T-helper 1 cell treated with Interleukin-12 subunit alpha and Interleukin-12 subunit beta and Interleukin-4 antibody, amounts not matched to agents 30 μg/mL and 1 μg/mL, for 36 hours (primary cell): ENCODE results near the gene CRYBG1.

Experiments used
- H3K27ac Mint-ChIP-seq: one replicate; pipeline ENCODE4 v1.8.0; 2021; ENCODE audit warnings: mild to moderate bottlenecking, mixed read lengths
- H3K27me3 Mint-ChIP-seq: one replicate; pipeline ENCODE4 v1.8.0; 2021; ENCODE audit warnings: low read depth, mixed read lengths
- H3K36me3 Mint-ChIP-seq: one replicate; pipeline ENCODE4 v1.8.0; 2021; ENCODE audit warnings: low read depth, mixed read lengths
- H3K4me1 Mint-ChIP-seq: one replicate; pipeline ENCODE4 v1.8.0; 2021; ENCODE audit warnings: low read depth, mixed read lengths
- H3K4me3 Mint-ChIP-seq: one replicate; pipeline ENCODE4 v1.8.0; 2021; ENCODE audit warnings: mild to moderate bottlenecking, moderate library complexity, mixed read lengths
- H3K9me3 Mint-ChIP-seq: one replicate; pipeline ENCODE4 v1.8.0; 2021; ENCODE audit warnings: mixed read lengths

CRYBG1 gene

DNA sequence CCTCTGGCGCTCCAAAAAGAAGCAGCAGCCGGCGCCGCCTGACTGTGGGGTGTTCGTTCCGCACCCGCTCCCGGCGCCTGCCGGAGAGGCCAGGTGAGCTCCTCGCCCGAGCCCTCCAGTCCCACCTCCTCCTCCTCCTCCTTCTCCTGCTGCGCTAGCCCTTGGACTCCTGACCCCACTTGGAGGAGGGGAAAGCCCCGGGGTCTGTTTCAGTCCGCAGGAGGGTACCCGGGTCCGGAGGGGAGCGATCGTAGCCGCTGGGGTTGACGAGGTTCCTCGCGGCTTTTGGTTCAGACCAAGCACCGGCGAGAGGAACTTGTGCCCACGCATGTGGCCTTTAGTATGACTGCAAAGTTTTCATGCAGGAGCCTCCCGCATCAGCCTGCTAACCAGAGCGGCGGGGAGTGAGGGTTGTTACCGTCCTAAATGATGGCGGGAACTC lies 493 bp downstream of the CRYBG1 start:
- H3K36me3 Mint-ChIP-seq: no peaks in the 10 kb centered on the region
- peaks cover 7% of the 10 kb centered on the region for H3K4me1 Mint-ChIP-seq
- peak overlapping the region; percentile 77 for H3K4me3 Mint-ChIP-seq
- no peaks in the 10 kb centered on the region for H3K9me3 Mint-ChIP-seq
- H3K27ac Mint-ChIP-seq: no peak overlapping the region
- H3K27me3 Mint-ChIP-seq: peaks cover 67% of the 10 kb centered on the region

DNA sequence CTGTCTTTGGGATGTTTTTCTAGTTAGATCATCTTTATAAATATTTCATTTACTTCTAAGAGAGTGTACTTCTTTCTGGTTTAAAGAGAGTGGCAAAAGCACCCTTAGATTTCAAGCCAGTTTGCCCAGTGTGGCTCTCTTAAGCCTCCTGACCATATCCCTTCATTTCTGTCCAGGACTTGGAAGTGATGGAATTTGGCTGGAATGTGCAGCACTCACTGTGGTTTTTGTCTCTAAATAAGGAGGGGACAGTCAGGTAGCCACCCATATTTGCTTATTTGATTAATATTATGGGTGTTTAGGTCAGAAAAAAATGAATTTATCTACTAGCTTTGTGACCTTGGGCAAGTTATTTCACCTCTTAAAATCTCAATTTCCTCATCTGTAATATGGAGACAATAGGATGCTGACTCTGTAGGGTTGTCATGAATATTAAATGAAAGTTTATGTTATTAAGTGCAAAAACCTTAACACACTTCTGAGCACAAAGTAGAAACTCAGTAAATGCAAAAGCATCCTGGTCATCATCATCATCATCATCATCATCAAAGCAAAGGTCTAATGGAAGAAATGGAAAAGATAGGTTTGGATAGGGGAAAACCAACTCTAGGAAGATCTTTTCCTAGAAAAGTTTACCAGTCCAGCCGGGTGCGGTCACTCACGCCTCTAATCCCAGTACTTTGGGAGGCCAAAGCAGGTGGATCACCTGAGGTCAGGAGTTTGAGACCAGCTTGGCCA lies 3.1 kb downstream of the CRYBG1 start:
- peaks cover 7% of the 10 kb centered on the region for H3K4me1 Mint-ChIP-seq
- H3K9me3 Mint-ChIP-seq: no peaks in the 10 kb centered on the region
- no peak overlapping the region for H3K27ac Mint-ChIP-seq
- peaks cover 56% of the 10 kb centered on the region for H3K27me3 Mint-ChIP-seq
- no peaks in the 10 kb centered on the region for H3K36me3 Mint-ChIP-seq
- H3K4me3 Mint-ChIP-seq: no peak overlapping the region

DNA sequence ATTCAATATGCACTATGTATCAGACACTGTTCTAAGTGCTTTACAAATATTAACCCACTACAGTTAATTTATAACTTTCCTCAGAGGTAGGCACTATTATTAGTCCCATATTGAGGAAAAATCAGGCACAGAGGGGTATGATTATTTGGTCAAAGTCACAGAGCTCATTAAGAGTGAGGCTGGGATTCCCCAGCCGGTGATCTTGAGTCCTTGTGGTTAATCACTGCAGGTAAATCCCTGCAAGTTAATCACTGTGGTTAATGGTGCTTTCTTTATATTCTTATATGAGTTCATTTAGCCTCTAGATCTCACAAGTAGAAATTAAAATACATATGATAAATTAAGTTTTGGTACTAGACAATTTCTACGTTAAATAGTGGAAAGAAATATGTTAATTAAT lies 9.2 kb downstream of the CRYBG1 start:
- Mint-ChIP-seq H3K36me3 (no peaks in the 10 kb centered on the region), H3K27me3 (peaks cover 16% of the 10 kb centered on the region), H3K9me3 (no peaks in the 10 kb centered on the region), H3K4me3 (no peak overlapping the region), H3K27ac (no peak overlapping the region), H3K4me1 (peaks cover 10% of the 10 kb centered on the region)

DNA sequence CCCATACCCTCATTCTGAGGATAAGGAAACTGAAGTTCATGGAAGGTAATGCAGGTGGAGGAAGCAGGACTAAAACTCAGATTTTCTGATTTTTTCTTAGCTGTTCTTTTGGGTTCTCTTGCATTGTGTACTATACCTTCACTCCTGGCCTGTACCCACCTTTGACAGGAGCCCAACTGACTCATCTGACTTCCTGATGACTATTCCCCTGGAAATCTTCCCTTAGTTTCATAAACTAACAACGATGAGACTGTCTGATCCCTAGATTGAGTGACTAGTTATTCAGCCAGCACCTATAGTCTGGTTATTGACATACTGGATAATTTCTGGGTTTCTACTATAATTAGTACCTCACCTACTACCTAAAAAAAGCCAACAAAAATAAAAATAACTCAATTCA lies 10.1 kb downstream of the CRYBG1 start:
- Mint-ChIP-seq H3K36me3 (no peaks in the 10 kb centered on the region), H3K27ac (no peak overlapping the region), H3K4me1 (peaks cover 10% of the 10 kb centered on the region), H3K27me3 (peaks cover 16% of the 10 kb centered on the region), H3K9me3 (no peaks in the 10 kb centered on the region), H3K4me3 (no peak overlapping the region)

DNA sequence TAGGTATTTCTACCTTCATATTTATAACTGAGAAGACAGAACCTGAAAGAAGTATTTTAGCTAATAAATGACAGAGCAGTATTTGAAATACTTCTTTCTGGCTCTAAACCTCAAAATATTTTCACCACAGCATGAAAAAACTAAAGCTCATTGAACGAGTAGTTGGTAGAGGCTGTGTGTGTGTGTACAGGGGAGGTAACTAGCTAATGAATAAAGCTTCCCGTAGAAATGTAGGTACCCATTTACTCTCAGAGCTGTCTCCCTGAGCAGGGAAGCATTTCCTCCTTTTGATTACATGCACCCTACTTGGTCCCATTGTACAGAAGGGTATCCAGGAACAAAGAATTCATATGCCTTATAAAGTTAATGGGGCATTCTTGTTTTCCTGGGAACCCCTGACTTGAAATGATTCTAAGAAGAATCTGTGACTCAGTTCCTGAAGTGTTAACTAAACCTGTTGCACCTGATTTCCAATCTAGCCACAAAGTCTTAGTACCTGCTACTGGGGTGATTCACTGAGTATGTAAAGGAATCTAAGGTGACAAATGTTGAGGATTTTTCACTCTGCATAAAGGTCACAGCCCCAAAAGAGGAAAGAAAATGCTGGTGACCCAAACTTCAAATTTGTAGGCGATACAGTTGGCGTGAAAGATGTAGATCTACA lies 12.5 kb downstream of the CRYBG1 start:
- Mint-ChIP-seq H3K4me3 (no peak overlapping the region), H3K9me3 (no peaks in the 10 kb centered on the region), H3K27me3 (peaks cover 7% of the 10 kb centered on the region), H3K27ac (no peak overlapping the region), H3K36me3 (no peaks in the 10 kb centered on the region), H3K4me1 (peaks cover 10% of the 10 kb centered on the region)

DNA sequence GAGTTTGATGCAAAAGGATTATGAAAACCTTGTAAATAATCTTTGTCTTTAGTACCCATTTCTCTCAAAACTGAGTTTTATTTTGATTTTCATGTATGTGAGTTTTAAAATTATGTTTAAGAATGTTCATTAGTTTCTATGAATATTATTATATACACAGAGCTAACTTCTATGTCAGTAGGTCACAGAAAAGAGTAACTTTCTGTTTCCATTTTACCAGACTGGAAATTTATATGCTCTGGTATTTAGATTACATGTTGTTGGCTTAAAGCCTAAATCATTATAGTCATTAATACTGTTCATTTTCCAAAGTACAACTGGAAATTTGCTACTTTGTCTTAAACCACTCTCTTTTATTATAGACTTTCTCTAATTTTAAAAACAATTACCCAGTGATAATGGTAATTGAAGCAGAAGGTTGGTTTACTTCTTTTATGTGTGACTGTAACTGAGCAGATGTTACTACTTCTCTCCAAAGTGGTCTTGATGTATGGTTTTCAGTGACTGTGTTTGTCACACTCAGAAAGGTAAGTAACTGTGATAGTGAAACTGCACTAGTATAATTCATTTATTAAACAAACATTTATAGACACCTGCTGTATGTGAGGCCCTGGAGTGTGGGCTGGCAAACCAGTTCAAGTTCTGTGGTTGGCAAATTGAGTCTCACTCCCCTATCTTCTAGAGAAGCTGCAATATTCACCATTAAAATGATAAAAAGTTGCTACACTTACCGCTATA lies 13.2 kb downstream of the CRYBG1 start:
- Mint-ChIP-seq H3K4me1 (peaks cover 10% of the 10 kb centered on the region), H3K27ac (no peak overlapping the region), H3K36me3 (no peaks in the 10 kb centered on the region), H3K9me3 (no peaks in the 10 kb centered on the region), H3K27me3 (peaks cover 6% of the 10 kb centered on the region), H3K4me3 (no peak overlapping the region)

DNA sequence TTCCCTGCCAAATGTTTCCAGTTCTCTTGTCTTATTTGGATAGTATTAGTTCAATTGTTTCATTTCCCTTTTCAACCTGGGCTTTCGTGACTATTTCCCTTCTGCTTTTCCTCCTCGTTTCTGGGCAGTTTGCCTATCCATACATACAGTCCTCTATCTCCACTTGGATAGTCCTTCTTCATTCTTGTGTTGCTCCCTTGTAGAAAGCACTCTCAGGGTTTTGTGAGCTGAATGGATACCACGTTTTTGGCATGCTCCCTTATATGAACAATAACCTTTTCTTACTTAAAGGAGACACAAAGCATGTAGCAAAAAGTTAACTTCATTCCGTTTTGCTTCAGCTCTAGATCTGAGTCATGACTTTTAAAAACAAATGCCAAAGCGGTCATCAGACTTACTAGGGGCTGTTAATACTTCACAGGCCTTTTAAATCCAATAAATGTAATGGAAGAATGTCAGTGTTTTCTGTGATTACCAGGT lies 16.6 kb downstream of the CRYBG1 start:
- Mint-ChIP-seq H3K4me3 (no peak overlapping the region), H3K27ac (no peak overlapping the region)

DNA sequence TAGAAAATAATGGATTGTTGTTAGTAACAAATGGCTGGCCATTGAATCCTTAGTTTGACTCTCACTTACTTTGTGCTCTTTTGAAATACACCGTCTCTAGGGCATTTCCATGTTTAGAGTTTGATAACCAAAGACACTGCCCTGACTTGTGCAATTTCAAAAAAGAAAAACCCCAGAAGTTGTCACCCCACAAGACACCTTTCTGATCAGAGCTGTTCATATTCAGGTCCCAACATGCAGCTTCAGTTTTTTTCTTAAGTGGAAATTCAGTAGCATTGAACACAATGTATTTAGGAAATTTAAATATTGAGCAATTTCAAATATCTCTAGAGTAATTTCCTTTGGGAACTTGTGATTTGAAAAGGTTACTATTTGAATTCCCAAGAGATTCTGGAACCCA lies 19.4 kb downstream of the CRYBG1 start:
- no peak overlapping the region for H3K4me3 Mint-ChIP-seq
- H3K36me3 Mint-ChIP-seq: no peaks in the 10 kb centered on the region
- no peak overlapping the region for H3K27ac Mint-ChIP-seq
- peaks cover 15% of the 10 kb centered on the region for H3K27me3 Mint-ChIP-seq
- no peaks in the 10 kb centered on the region for H3K9me3 Mint-ChIP-seq
- H3K4me1 Mint-ChIP-seq: peaks cover 9% of the 10 kb centered on the region

More for the DNA sequence above, 16.6 kb downstream of the CRYBG1 start:
- Mint-ChIP-seq H3K9me3 (no peaks in the 10 kb centered on the region), H3K36me3 (no peaks in the 10 kb centered on the region), H3K27me3 (peaks cover 11% of the 10 kb centered on the region), H3K4me1 (peaks cover 19% of the 10 kb centered on the region)

DNA sequence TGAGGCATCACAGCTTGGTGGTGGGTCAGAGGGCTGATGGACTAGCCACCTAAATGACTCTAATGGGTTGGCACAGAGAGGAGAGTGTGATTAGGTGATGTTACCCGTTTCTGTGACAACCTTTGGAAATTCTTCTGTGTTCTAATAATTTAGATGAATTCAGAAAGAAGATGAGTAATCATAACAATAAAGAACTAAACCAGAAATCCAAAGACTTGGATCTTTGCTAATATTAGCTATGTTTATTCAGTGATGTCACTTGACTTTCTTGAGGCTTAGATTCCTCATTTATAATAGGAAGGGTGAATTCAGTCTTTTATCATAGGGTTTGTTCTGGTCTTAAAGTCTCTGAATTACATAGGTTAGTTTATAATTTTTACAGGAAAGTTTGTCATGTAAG lies 19.9 kb downstream of the CRYBG1 start:
- H3K36me3 Mint-ChIP-seq: no peaks in the 10 kb centered on the region
- H3K27me3 Mint-ChIP-seq: peaks cover 19% of the 10 kb centered on the region
- H3K4me1 Mint-ChIP-seq: peaks cover 9% of the 10 kb centered on the region
- H3K27ac Mint-ChIP-seq: no peak overlapping the region
- H3K4me3 Mint-ChIP-seq: no peak overlapping the region
- no peaks in the 10 kb centered on the region for H3K9me3 Mint-ChIP-seq

DNA sequence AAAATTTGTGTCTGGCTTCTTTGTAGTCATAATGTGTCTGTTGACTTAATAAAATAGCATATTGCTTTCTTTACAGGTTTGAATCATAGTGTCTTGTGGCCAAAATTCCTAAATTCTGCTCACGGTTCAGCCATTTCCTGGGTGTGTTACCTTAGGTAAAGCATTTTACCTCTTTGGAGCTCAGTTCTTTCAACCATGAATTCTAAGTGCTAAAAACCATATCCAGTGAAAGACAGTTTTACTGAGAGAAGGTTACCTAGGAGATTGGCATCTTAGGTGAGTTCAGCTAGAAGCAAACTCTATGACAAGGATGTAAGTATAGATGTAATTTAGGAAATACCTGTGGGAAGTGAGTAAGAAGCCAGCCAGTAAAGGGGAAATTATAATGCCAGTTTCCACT lies 20.7 kb downstream of the CRYBG1 start:
- Mint-ChIP-seq H3K27ac (no peak overlapping the region), H3K4me1 (peaks cover 9% of the 10 kb centered on the region), H3K27me3 (peaks cover 22% of the 10 kb centered on the region), H3K9me3 (no peaks in the 10 kb centered on the region), H3K36me3 (no peaks in the 10 kb centered on the region), H3K4me3 (no peak overlapping the region)

DNA sequence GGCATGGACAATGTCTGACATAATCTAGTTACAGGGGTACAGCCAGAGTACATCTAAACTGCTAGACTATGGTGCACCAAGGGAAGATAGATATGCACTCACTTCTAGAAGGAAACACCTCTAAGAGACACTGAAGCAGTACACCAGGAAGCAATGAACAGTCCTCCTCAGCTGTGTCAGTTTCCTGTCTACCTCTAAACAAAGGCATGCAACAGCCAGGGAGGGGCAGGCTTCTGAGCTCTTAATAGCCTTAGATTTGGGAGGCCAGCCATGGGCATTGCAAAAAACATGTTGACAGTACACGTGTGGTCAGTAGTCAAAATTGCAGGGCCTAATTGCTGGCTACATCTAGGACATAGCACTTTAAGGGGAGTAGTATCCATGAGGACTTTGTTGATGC lies 21.4 kb downstream of the CRYBG1 start:
- Mint-ChIP-seq H3K27ac (peak overlapping the region; percentile 5), H3K36me3 (no peaks in the 10 kb centered on the region), H3K27me3 (peaks cover 25% of the 10 kb centered on the region), H3K4me3 (no peak overlapping the region), H3K4me1 (peaks cover 9% of the 10 kb centered on the region), H3K9me3 (no peaks in the 10 kb centered on the region)

DNA sequence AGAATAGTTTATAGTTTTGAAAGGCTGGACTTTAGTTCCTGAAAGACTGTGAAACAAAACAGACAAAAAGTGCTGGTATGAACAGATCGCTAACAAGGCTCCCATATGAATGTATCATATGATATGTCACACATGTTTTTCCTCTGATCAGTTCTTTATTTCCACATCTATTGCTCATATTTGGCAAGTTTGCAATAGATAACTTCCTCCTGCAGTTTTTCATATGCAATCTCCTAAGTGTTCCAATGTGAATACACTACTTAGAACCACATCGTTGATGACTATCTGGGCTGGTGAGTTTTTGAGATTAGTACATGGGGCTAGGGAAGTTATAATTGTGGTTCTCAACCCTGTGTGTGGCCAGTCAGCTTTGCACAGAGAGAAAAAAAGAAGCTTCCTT lies 23.1 kb downstream of the CRYBG1 start:
- no peaks in the 10 kb centered on the region for H3K36me3 Mint-ChIP-seq
- no peaks in the 10 kb centered on the region for H3K9me3 Mint-ChIP-seq
- H3K4me1 Mint-ChIP-seq: peaks cover 9% of the 10 kb centered on the region

DNA sequence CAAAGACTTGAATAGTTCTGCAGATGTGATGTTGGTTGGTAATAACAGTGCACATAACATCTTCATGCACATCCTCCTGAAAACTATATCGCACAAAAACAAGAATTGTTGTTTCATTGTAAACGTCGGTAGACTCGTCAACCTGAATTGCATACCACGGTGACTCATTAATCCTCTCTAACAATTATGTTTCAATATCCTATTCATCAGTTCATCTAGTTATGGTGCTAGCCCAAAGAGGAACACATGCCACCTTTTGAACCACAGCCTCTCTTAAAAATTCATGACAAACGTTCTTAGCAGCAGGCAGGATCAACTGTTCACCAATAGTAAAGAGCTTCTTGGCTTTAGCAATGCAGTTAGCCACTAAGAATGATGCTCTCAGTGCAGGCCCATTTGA lies 25.0 kb downstream of the CRYBG1 start:
- H3K4me1 Mint-ChIP-seq: peaks cover 9% of the 10 kb centered on the region
- H3K27me3 Mint-ChIP-seq: peaks cover 31% of the 10 kb centered on the region
- H3K36me3 Mint-ChIP-seq: no peaks in the 10 kb centered on the region

More for the DNA sequence above, 23.1 kb downstream of the CRYBG1 start:
- Mint-ChIP-seq H3K27ac (no peak overlapping the region), H3K4me3 (no peak overlapping the region), H3K27me3 (peaks cover 32% of the 10 kb centered on the region)

DNA sequence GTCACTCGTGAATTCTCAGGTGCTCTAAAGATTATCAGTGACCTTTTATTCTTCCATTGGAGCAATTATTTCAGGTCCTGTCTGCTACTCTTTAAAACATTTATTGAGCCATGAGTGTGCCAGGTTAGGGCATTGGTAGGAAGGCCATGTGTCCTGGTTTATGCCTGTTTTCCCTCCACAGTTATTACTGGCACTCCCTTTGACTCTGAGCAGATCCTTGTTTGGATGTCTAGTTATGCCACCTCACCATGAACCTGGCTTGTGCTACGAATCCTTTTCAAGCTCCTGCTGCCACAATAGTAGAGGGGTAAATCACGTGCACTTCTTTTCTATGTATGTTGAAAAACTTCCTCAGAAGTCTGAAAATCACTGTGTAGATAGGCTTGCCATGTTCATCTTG lies 27.4 kb downstream of the CRYBG1 start:
- Mint-ChIP-seq H3K27me3 (peaks cover 26% of the 10 kb centered on the region), H3K4me3 (no peak overlapping the region), H3K36me3 (no peaks in the 10 kb centered on the region), H3K9me3 (no peaks in the 10 kb centered on the region), H3K27ac (no peak overlapping the region), H3K4me1 (no peaks in the 10 kb centered on the region)

More for the DNA sequence above, 25.0 kb downstream of the CRYBG1 start:
- Mint-ChIP-seq H3K27ac (no peak overlapping the region), H3K4me3 (no peak overlapping the region), H3K9me3 (no peaks in the 10 kb centered on the region)

DNA sequence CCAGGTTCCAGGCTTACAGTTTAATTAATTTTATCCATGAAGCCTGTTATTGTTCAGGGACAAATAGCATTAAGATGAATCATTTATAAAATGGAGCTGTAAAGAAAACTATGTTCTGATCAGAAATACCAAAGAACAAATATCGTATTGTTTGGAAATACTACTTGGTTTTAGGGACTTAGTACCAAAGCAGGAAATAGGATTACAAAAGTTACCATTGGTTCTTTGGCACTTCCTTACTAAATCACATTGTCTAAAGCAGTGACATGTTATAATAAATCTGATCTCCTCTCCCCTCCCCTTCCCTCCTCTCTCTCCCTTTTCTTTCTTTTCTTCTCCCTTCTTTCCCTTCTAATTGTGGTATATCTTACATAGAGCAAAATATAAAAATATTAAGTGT lies 29.6 kb downstream of the CRYBG1 start:
- no peak overlapping the region for H3K4me3 Mint-ChIP-seq
- no peaks in the 10 kb centered on the region for H3K4me1 Mint-ChIP-seq
- no peak overlapping the region for H3K27ac Mint-ChIP-seq
- H3K36me3 Mint-ChIP-seq: no peaks in the 10 kb centered on the region
- no peaks in the 10 kb centered on the region for H3K9me3 Mint-ChIP-seq
- H3K27me3 Mint-ChIP-seq: peaks cover 26% of the 10 kb centered on the region
